Transverse colon (tissue), 4 donors: Measurements from ENCODE around the gene KLK7. TPM values are rescaled to one million over a fixed set of nuclear protein-coding genes. Genes with fewer than 3 reads are reported as not detected.

Experiments used
- DNase-seq: peaks from one replicate; pipeline ENCODE4 v3.0.0-alpha.2; 2019
- H3K27ac ChIP-seq, 4 donors: fragments of 200-600 bp; sonication (generic); 2 replicates each; pipeline ENCODE4 v1.5.1; 2016 to 2018; ENCODE audit warnings: inconsistent platforms in 4 of 4
- H3K27me3 ChIP-seq: fragments of 200-600 bp; sonication (generic); 2 replicates; pipeline ENCODE4 v1.5.1; 2017; ENCODE audit warnings: inconsistent platforms
- H3K36me3 ChIP-seq, 4 donors: fragments of 200-600 bp; sonication (generic); 2 replicates each; pipeline ENCODE4 v1.5.1; 2017 to 2019; ENCODE audit warnings: inconsistent platforms in 4 of 4
- H3K4me1 ChIP-seq, 4 donors: fragments of 200-600 bp; sonication (generic); 2 replicates each; pipeline ENCODE4 v1.5.1; 2017 to 2020; ENCODE audit warnings: inconsistent platforms in 4 of 4
- H3K4me3 ChIP-seq, 4 donors: fragments of 200-600 bp; sonication (generic); 1 replicate in 1 of 4; 2 replicates in 3 of 4; pipeline versions ENCODE4 v1.5.1 to v1.6.1; 2017 to 2019; ENCODE audit warnings: inconsistent platforms in 4 of 4
- H3K9me3 ChIP-seq, 2 donors: fragments of 200-600 bp; sonication (generic); 2 replicates each; pipeline ENCODE4 v1.5.1; 2017 to 2019; ENCODE audit warnings: inconsistent platforms in 2 of 2
- CTCF ChIP-seq, 5 experiments: fragments of 200-600 bp in 3 of 5; fragments of 450-650 bp in 2 of 5; sonication (generic) in 3 of 5; IDR thresholded peaks; 1 replicate in 2 of 5; 2 replicates in 3 of 5; pipeline ENCODE4 v1.5.1; 2016 to 2017; ENCODE audit warnings: antibody characterized with exemption in 5 of 5, inconsistent platforms in 3 of 5, mild to moderate bottlenecking in 2 of 5, moderate library complexity in 1 of 5
- EP300 ChIP-seq: sonication (generic); formaldehyde crosslinking; IDR thresholded peaks from one replicate; pipeline ENCODE4 v1.6.1; 2017; ENCODE audit warnings: antibody characterized with exemption, low read depth
- POLR2A ChIP-seq: fragments of 450-650 bp; IDR thresholded peaks from one replicate; pipeline ENCODE4 v1.6.1; 2016; ENCODE audit warnings: antibody characterized with exemption, mild to moderate bottlenecking, moderate library complexity
- POLR2AphosphoS5 ChIP-seq, 3 donors: sonication (generic); formaldehyde crosslinking; IDR thresholded peaks; one replicate each; pipeline ENCODE4 v1.6.1; 2016; ENCODE audit warnings: antibody characterized with exemption in 3 of 3
- WGBS, 2 donors: methylation state at CpG; one replicate each; pipeline ENCODE4 v1.1.5; 2018; ENCODE audit warnings: low coverage in 1 of 2; 5-methylcytosine and 5-hydroxymethylcytosine counted together
- in situ Hi-C, 4 donors: fragments of 200-750 bp; cut with MboI; loops; one replicate each; pipeline versions ENCODE4 v1.15.0 to v1.15.1; 2017; ENCODE audit warnings: low sequenced_read_pairs in 3 of 4, low pct_ligation_motif_present in 1 of 4, low pct_unique_long_range_greater_than_20kb in 1 of 4
- intact Hi-C: fragments of 100-400 bp; cut with DNase I; formaldehyde crosslinking; loops from one replicate; pipeline ENCODE4 v1.15.1; 2023; ENCODE audit warnings: low total_unique reads
- total RNA-seq, 4 donors: library from RNA; depleted of rRNA; stranded (reverse); fragments of >200 nt; gene quantifications; one replicate each; pipeline ENCODE4 v1.1.0, GENCODE V29; 2016

Gene KLK7
- total RNA-seq, 4 donors from 2014 or later: not detected

DNA sequence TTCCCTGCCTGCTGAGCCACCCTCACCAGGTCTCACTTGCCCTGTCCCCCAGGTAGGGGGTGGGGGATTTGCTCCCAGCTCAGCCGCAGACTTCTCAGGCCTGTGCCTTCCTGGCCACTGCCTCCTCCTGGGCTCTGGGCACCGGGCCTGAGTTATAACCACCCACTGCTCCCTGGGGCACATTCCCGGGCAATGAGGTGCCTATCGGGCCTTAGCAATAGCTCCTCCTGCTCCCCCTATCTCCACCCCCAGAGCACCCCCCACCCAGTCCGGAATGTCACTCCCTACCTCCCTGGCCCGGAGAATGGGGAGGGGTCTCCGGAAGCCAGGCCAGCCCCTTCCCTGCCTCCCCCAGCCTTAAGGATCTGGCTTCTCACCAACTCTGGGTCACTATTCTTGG, 30.8 kb downstream of the KLK7 start, which contains the start of gene KLK5:
TSS of gene KLK5 (minus strand) at position 129 of the 400 bp plus-strand sequence. CDS start 381 bp downstream, outside the sequence.
- no peak for TF ChIP-seq EP300
- no peak for TF ChIP-seq CTCF (IDR thresholded peaks at IDR 0.05)
- TF ChIP-seq POLR2A: no peak
- no peak for TF ChIP-seq POLR2AphosphoS5 (IDR thresholded peaks at IDR 0.05)
- in situ Hi-C loops (no loop called here), intact Hi-C loops (no loop called here)
- Histone ChIP-seq H3K27ac (no peak within 1 kb of the TSS), H3K27me3 (peaks cover 10% of the 10 kb centered on the region), H3K4me1 (no peaks in the 10 kb centered on the region), H3K36me3 (no peaks in the 10 kb centered on the region), H3K4me3 (no peak within 1 kb of the TSS), H3K9me3 (no peaks in the 10 kb centered on the region)
- WGBS, 2 donors: 31% methylated on average over 7 of the region's 7 CpGs; no CpG with 5 or more reads in 1 of the 2 donors
- no peak for DNase-seq

DNA sequence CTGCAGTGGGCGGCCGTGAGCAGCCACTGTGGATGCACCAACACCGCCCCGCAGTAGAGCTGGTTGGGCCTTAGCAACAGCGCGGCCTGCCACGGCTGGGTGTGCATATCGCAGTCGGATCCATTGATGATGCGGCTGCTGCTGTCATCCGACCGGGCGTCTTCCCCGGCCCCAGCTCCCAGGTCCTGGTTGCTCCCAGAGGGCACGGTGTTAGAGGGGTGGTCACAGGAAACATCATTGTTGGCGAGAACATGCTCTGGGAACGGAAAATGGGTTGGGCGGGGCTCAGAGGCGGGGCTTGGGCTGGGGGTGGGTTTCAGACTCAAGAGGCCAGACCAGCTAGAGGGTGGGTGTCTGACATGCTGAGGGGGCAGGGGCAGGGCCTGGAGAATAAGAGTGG, 33.9 kb downstream of the KLK7 start:
- no peak overlapping the region for H3K4me3 ChIP-seq
- WGBS, 2 donors: 61 to 84% methylated on average over 4 to 19 of the region's 19 CpGs
- no peaks in the 10 kb centered on the region for H3K36me3 ChIP-seq
- H3K27ac ChIP-seq: no peak overlapping the region
- intact Hi-C loops: no loop called here
- peaks cover 6% of the 10 kb centered on the region for H3K27me3 ChIP-seq
- no peak for TF ChIP-seq EP300
- TF ChIP-seq POLR2A: no peak
- TF ChIP-seq POLR2AphosphoS5 (IDR thresholded peaks at IDR 0.05): no peak
- no peak for TF ChIP-seq CTCF (IDR thresholded peaks at IDR 0.05)
- no peaks in the 10 kb centered on the region for H3K4me1 ChIP-seq
- in situ Hi-C loops: no loop called here
- H3K9me3 ChIP-seq: no peaks in the 10 kb centered on the region
- no peak for DNase-seq

- Histone ChIP-seq H3K4me3 (no peak overlapping the region), H3K36me3 (no peaks in the 10 kb centered on the region), H3K4me1 (no peaks in the 10 kb centered on the region), H3K27me3 (peaks cover 6% of the 10 kb centered on the region), H3K27ac (no peak overlapping the region), H3K9me3 (no peaks in the 10 kb centered on the region)
- intact Hi-C loops (no loop called here), in situ Hi-C loops (no loop called here)
- no peak for DNase-seq
- WGBS, 2 donors: 78 to 79% methylated on average over 4 of the region's 4 CpGs
- TF ChIP-seq POLR2A: no peak
- TF ChIP-seq POLR2AphosphoS5 (IDR thresholded peaks at IDR 0.05): no peak
- TF ChIP-seq CTCF (IDR thresholded peaks at IDR 0.05): no peak
- TF ChIP-seq EP300: no peak
Measured at GRCh38 chr19:50947123-50947522, 36.6 kb downstream of the KLK7 start.

- intact Hi-C loops (no loop called here), in situ Hi-C loops (no loop called here)
- WGBS, 2 donors: 66 to 69% methylated on average over 4 of the region's 4 CpGs
Measured at GRCh38 chr19:50944795-50945194, 38.9 kb downstream of the KLK7 start.

More at GRCh38 chr19:50944795-50945194, 38.9 kb downstream of the KLK7 start:
- H3K27me3 ChIP-seq: peaks cover 1% of the 10 kb centered on the region
- no peak overlapping the region for H3K4me3 ChIP-seq
- no peaks in the 10 kb centered on the region for H3K4me1 ChIP-seq
- no peak for DNase-seq
- H3K9me3 ChIP-seq: no peaks in the 10 kb centered on the region
- no peak overlapping the region for H3K27ac ChIP-seq
- TF ChIP-seq EP300: no peak
- no peak for TF ChIP-seq POLR2A
- TF ChIP-seq CTCF (IDR thresholded peaks at IDR 0.05): no peak
- no peak for TF ChIP-seq POLR2AphosphoS5 (IDR thresholded peaks at IDR 0.05)
- no peaks in the 10 kb centered on the region for H3K36me3 ChIP-seq
